Measurements from ENCODE around the gene OPN1LW. TPM values are rescaled to one million over a fixed set of nuclear protein-coding genes. Genes with fewer than 3 reads are reported as not detected.

OPN1LW gene
- total RNA-seq, 1 experiment from 2014 or later = not detected

DNA sequence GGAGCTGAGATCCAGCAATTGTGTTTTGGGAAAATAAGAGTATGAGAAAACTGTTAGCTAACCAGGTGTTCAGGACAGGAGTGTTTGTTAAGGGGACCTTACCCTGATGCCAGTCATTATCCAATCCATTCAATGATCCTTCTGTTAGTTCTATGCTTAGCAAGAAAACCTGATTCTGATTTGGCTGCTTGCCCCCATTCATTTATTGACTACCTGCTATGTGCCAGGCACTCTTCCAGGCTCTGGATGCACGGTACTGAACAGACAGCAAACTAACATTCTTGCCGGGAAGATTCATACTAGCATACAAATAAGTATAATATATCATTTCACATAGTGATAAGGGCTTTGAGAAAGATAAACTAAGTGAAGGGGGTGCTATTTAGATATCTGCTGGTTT is 45.5 kb upstream of the OPN1LW start:
- H3K27ac Mint-ChIP-seq = peak overlapping the region in 1 of 3 experiments; percentile 69; a peak in 1 of 7 replicates
- Histone ChIP-seq H2BK12ac (ENCODE audit: insufficient read length, low read depth, low read length) (no peak overlapping the region), H3K9me3 (ENCODE audit: control insufficient read depth, low read depth, low read length) (peaks cover 29% of the 10 kb centered on the region), H3K4me1 (ENCODE audit: insufficient read depth, low read length) (no peaks in the 10 kb centered on the region; the same call in 1 of the 2 replicates), H3K23me2 (ENCODE audit: insufficient read length, low read depth, low read length, poor library complexity, severe bottlenecking) (peaks cover 11% of the 10 kb centered on the region), H3K56ac (ENCODE audit: insufficient read length, low read depth, low read length) (no peak overlapping the region), H3K14ac (ENCODE audit: insufficient read depth, low read length) (no peak overlapping the region), H2AFZ (ENCODE audit: low read length) (no peak overlapping the region), H3K27me3 (ENCODE audit: insufficient read depth, low read length) (no peaks in the 10 kb centered on the region), H3K4me2 (ENCODE audit: insufficient read depth, insufficient read length, low read length) (peak overlapping the region; percentile 46), H3K18ac (ENCODE audit: insufficient read length, low read depth, low read length) (no peak overlapping the region), H4K5ac (ENCODE audit: insufficient read length, low read depth, low read length) (no peak overlapping the region), H4K91ac (ENCODE audit: insufficient read length, low read depth, low read length) (no peak overlapping the region), H4K8ac (replicated peaks; ENCODE audit: insufficient read length, low read depth, low read length) (no peak overlapping the region), H4K20me1 (ENCODE audit: control insufficient read depth, insufficient read depth, insufficient read length) (no peaks in the 10 kb centered on the region), H3K23ac (ENCODE audit: insufficient read length, low read depth, low read length) (no peak overlapping the region), H2BK20ac (ENCODE audit: low read depth, low read length, poor library complexity, severe bottlenecking) (no peak overlapping the region), H3T11ph (ENCODE audit: low read length) (no peak overlapping the region), H2BK5ac (ENCODE audit: insufficient read length, low read length) (no peak overlapping the region), H3K79me2 (ENCODE audit: insufficient read depth, low read length) (peaks cover 12% of the 10 kb centered on the region), H2AK5ac (ENCODE audit: insufficient read length, low read length) (no peak overlapping the region), H2BK120ac (ENCODE audit: low read depth, low read length, poor library complexity, severe bottlenecking) (no peak overlapping the region), H3K27ac (ENCODE audit: insufficient read length, low read depth, low read length) (no peak overlapping the region), H2BK15ac (ENCODE audit: low read depth, low read length) (no peak overlapping the region), H3K4ac (ENCODE audit: low read depth, low read length) (no peak overlapping the region), H3K79me1 (ENCODE audit: insufficient read depth, low read depth, low read length, poor library complexity, severe bottlenecking) (no peaks in the 10 kb centered on the region), H3K9ac (ENCODE audit: extremely low read depth, insufficient read length, low read length) (no peak overlapping the region)
- peaks cover 0 to 5% (median 2%) of the 10 kb centered on the region in 3 experiments; a peak in 4 of 7 replicates for H3K36me3 Mint-ChIP-seq (ENCODE audit: insufficient read depth in 1 of 3, low read depth in 3 of 3)
- H3K27me3 Mint-ChIP-seq (ENCODE audit: low read depth) = peaks cover 4% of the 10 kb centered on the region; the same call in 1 of the 2 replicates
- H3K9me3 Mint-ChIP-seq = peaks cover 71 to 77% of the 10 kb centered on the region in 2 experiments
- TF ChIP-seq, protein P1, sequence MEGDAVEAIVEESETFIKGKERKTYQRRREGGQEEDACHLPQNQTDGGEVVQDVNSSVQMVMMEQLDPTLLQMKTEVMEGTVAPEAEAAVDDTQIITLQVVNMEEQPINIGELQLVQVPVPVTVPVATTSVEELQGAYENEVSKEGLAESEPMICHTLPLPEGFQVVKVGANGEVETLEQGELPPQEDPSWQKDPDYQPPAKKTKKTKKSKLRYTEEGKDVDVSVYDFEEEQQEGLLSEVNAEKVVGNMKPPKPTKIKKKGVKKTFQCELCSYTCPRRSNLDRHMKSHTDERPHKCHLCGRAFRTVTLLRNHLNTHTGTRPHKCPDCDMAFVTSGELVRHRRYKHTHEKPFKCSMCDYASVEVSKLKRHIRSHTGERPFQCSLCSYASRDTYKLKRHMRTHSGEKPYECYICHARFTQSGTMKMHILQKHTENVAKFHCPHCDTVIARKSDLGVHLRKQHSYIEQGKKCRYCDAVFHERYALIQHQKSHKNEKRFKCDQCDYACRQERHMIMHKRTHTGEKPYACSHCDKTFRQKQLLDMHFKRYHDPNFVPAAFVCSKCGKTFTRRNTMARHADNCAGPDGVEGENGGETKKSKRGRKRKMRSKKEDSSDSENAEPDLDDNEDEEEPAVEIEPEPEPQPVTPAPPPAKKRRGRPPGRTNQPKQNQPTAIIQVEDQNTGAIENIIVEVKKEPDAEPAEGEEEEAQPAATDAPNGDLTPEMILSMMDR (conservative IDR thresholded peaks at IDR 0.05) = no peak
- H3K4me1 Mint-ChIP-seq = peaks cover 31 to 32% of the 10 kb centered on the region in 2 experiments
- no CpG with 5 or more reads among the region's 2 CpGs for WGBS (ENCODE audit: extremely low coverage, insufficient read length, low lambda C conversion rate)
- no peak for DNase-seq
- H3K4me3 Mint-ChIP-seq = peak overlapping the region in 1 of 2 experiments; percentile 71; a peak in 1 of 5 replicates
